Left cardiac atrium (tissue), 4 donors: ENCODE measurements around the gene PSMD9. TPM values are rescaled to one million over a fixed set of nuclear protein-coding genes. Genes with fewer than 3 reads are reported as not detected.
"Not testable (repeated sequence)": the region's sequence is repeated elsewhere in the genome, so short reads cannot be mapped to it uniquely, and the experiment has no call there.

Experiments used
- ATAC-seq, 2 donors: fragments of 200-7000 bp; cut with Tn5 transposase; one replicate each; pipeline ENCODE4 v1.9.1; 2020; ENCODE audit warnings: mild to moderate bottlenecking in 2 of 2, moderate library complexity in 2 of 2
- DNase-seq: peaks from one replicate; pipeline ENCODE4 v3.0.0-alpha.2; 2020
- intact Hi-C, 2 donors: fragments of 100-400 bp; cut with DNase I; formaldehyde crosslinking; loops; one replicate each; pipeline versions ENCODE4 v1.14.1 to v1.15.1; 2022 to 2023
- long read RNA-seq: library from polyadenylated mRNA; unstranded; transcript quantifications from one replicate; pipeline ENCODE4 v2.0.0, GENCODE V29; 2021
- total RNA-seq, 2 donors: library from RNA; stranded (reverse); fragmentation: NEBNext Ultra II Directional; extraction: Animal tissue kit (Norgen Biotek cat#: 25700); gene quantifications; one replicate each; pipeline ENCODE4 v1.2.1, GENCODE V29; 2021
- donor health status: DM: no; HTN: yes; CAD: no.
- donor health status: DM: no; HTN: yes; CAD: no; lungs with severe emphysema.
- donor health status: DM: yes; HTN: yes; CAD: no.
- donor health status: Dilated cardiomyopathy.

PSMD9 gene
- total RNA-seq: 10 to 100 TPM; 33.2 to 34.1 TPM
- long read RNA-seq, transcript PSMD9-207 (6 exons, 2,784 nt): major isoform, 38 of 43 reads
- long read RNA-seq, partial matches to known transcripts: 0 of 43 reads
- long read RNA-seq, other reads (novel, unspliced or antisense): 1 of 43 reads

- ATAC-seq (peak; percentile 99), DNase-seq (peak; percentile 98)
- intact Hi-C loops: loop anchor here (2.0 to 10.0 kb wide), 2 partner anchors 64 to 94 kb away; no protein-coding TSS in a partner anchor
Observed at GRCh38 chr12:121888478-121889273, at the start of gene PSMD9. Gene PSMD9 (plus strand): TSS chr12:121888790. CDS start chr12:121888857, 67 bp downstream.

GRCh38 chr12:121839106-121839992, 49.2 kb upstream of the PSMD9 start:
- ATAC-seq (peak; percentile 99), DNase-seq (peak; percentile 100)

GRCh38 chr12:121839993-121840761, 48.4 kb upstream of the PSMD9 start:
- ATAC-seq: no peak
- no peak for DNase-seq
- intact Hi-C loops: no loop called here

More at GRCh38 chr12:121839106-121839992, 49.2 kb upstream of the PSMD9 start:
- intact Hi-C loops: no loop called here

- intact Hi-C loops: no loop called here
- no peak for DNase-seq
- ATAC-seq: no peak
Observed at GRCh38 chr12:121843236-121843982, 45.2 kb upstream of the PSMD9 start.

- intact Hi-C loops: no loop called here
- ATAC-seq (no peak), DNase-seq (no peak)
Observed at GRCh38 chr12:121845701-121846100, 42.9 kb upstream of the PSMD9 start.

- DNase-seq: no peak
- intact Hi-C loops: no loop called here
- ATAC-seq: no peak
Observed at GRCh38 chr12:121849211-121849610, 39.4 kb upstream of the PSMD9 start.

- ATAC-seq: no peak
- intact Hi-C loops: no loop called here
Observed at GRCh38 chr12:121849665-121850064, 38.9 kb upstream of the PSMD9 start.

GRCh38 chr12:121852392-121852791, 36.2 kb upstream of the PSMD9 start:
- intact Hi-C loops, ATAC-seq: not testable (repeated sequence)

More at GRCh38 chr12:121849665-121850064, 38.9 kb upstream of the PSMD9 start:
- DNase-seq: no peak

GRCh38 chr12:121857322-121858246, 31.0 kb upstream of the PSMD9 start:
- intact Hi-C loops: no loop called here
- ATAC-seq: no peak
- DNase-seq: no peak

More at GRCh38 chr12:121852392-121852791, 36.2 kb upstream of the PSMD9 start:
- not testable (repeated sequence) for DNase-seq

- no peak for ATAC-seq
- no peak for DNase-seq
- intact Hi-C loops: no loop called here
Observed at GRCh38 chr12:121858318-121858661, 30.3 kb upstream of the PSMD9 start.

GRCh38 chr12:121858662-121859572, 29.7 kb upstream of the PSMD9 start, which contains the start of gene HPD:
Gene HPD (minus strand): TSS chr12:121858859. CDS start chr12:121858823, 36 bp downstream.
- DNase-seq: peak; percentile 84
- intact Hi-C loops: no loop called here
- ATAC-seq: peak; percentile 88 to 93

GRCh38 chr12:121860257-121860656, 28.3 kb upstream of the PSMD9 start:
- intact Hi-C loops: no loop called here
- DNase-seq: no peak
- ATAC-seq: no peak

GRCh38 chr12:121860699-121861098, 27.9 kb upstream of the PSMD9 start:
- intact Hi-C loops, ATAC-seq, DNase-seq: not testable (repeated sequence)

GRCh38 chr12:121861636-121862254, 26.8 kb upstream of the PSMD9 start:
- intact Hi-C loops: no loop called here
- ATAC-seq: no peak

GRCh38 chr12:121866331-121866730, 22.3 kb upstream of the PSMD9 start:
- ATAC-seq (no peak), DNase-seq (no peak)
- intact Hi-C loops: no loop called here

More at GRCh38 chr12:121861636-121862254, 26.8 kb upstream of the PSMD9 start:
- no peak for DNase-seq
